Mucosa of stomach (tissue), 1 donor: ENCODE data around the gene NT5DC2.
A peak's percentile ranks its signal among the peaks of the same experiment; 100 is the strongest.

Experiments
- H3K27me3 ChIP-seq: one replicate; pipeline ENCODE4 v1.7.0; 2013; ENCODE audit warnings: mild to moderate bottlenecking, low read length; ENCODE audit not compliant: control insufficient read depth, insufficient read depth
- H3K36me3 ChIP-seq: one replicate; pipeline ENCODE4 v1.7.0; 2013; ENCODE audit warnings: low read length; ENCODE audit not compliant: control insufficient read depth, insufficient read depth
- H3K4me1 ChIP-seq: one replicate; pipeline ENCODE4 v1.7.0; 2013; ENCODE audit warnings: mild to moderate bottlenecking, low read length; ENCODE audit not compliant: control insufficient read depth, insufficient read depth
- H3K4me3 ChIP-seq: one replicate; pipeline ENCODE4 v1.7.0; 2013; ENCODE audit warnings: low read length
- H3K9ac ChIP-seq: one replicate; pipeline ENCODE4 v1.7.0; 2013; ENCODE audit warnings: mild to moderate bottlenecking, low read length, moderate library complexity
- H3K9me3 ChIP-seq: one replicate; pipeline ENCODE4 v1.7.0; 2013; ENCODE audit warnings: mild to moderate bottlenecking, low read length, moderate library complexity; ENCODE audit not compliant: control insufficient read depth
- donor health status: Pancreatic carcinoma.

The NT5DC2 gene

GRCh38 chr3:52533623-52534280 lies at the start of gene NT5DC2:
NT5DC2 (minus strand) TSS chr3:52533857; CDS start chr3:52533737, 120 bp downstream.
- Histone ChIP-seq H3K9me3 (no peaks in the 10 kb centered on the region), H3K36me3 (no peaks in the 10 kb centered on the region), H3K4me1 (peaks cover 35% of the 10 kb centered on the region), H3K4me3 (no peak within 1 kb of the TSS), H3K27me3 (no peaks in the 10 kb centered on the region), H3K9ac (peak within 1 kb of the TSS; percentile 43)

- H3K9ac ChIP-seq = no peak overlapping the region
- H3K9me3 ChIP-seq = no peaks in the 10 kb centered on the region
- no peaks in the 10 kb centered on the region for H3K27me3 ChIP-seq
- no peaks in the 10 kb centered on the region for H3K4me1 ChIP-seq
- no peak overlapping the region for H3K4me3 ChIP-seq
- H3K36me3 ChIP-seq = no peaks in the 10 kb centered on the region
These were observed 40.7 kb upstream of the NT5DC2 start for GRCh38 chr3:52574056-52574965.

- no peak overlapping the region for H3K4me3 ChIP-seq
- H3K36me3 ChIP-seq = no peaks in the 10 kb centered on the region
- no peaks in the 10 kb centered on the region for H3K27me3 ChIP-seq
- H3K9ac ChIP-seq = no peak overlapping the region
- H3K9me3 ChIP-seq = no peaks in the 10 kb centered on the region
- no peaks in the 10 kb centered on the region for H3K4me1 ChIP-seq
These were observed 38.6 kb upstream of the NT5DC2 start for GRCh38 chr3:52572221-52572620.

- Histone ChIP-seq H3K27me3 (no peaks in the 10 kb centered on the region), H3K9ac (no peak overlapping the region), H3K4me3 (no peak overlapping the region), H3K4me1 (no peaks in the 10 kb centered on the region), H3K36me3 (no peaks in the 10 kb centered on the region), H3K9me3 (no peaks in the 10 kb centered on the region)
These were observed 36.4 kb upstream of the NT5DC2 start for GRCh38 chr3:52570076-52570475.

GRCh38 chr3:52568069-52568468 lies 34.4 kb upstream of the NT5DC2 start:
- no peaks in the 10 kb centered on the region for H3K4me1 ChIP-seq
- H3K9me3 ChIP-seq = no peaks in the 10 kb centered on the region
- H3K36me3 ChIP-seq = no peaks in the 10 kb centered on the region
- no peak overlapping the region for H3K9ac ChIP-seq
- H3K27me3 ChIP-seq = no peaks in the 10 kb centered on the region
- no peak overlapping the region for H3K4me3 ChIP-seq

- no peak overlapping the region for H3K9ac ChIP-seq
- no peak overlapping the region for H3K4me3 ChIP-seq
- no peaks in the 10 kb centered on the region for H3K36me3 ChIP-seq
- H3K27me3 ChIP-seq = no peaks in the 10 kb centered on the region
- no peaks in the 10 kb centered on the region for H3K9me3 ChIP-seq
- H3K4me1 ChIP-seq = no peaks in the 10 kb centered on the region
These were observed 30.3 kb upstream of the NT5DC2 start for GRCh38 chr3:52563984-52564383.

GRCh38 chr3:52561028-52561747 lies 27.5 kb upstream of the NT5DC2 start:
- Histone ChIP-seq H3K9me3 (no peaks in the 10 kb centered on the region), H3K27me3 (no peaks in the 10 kb centered on the region), H3K36me3 (no peaks in the 10 kb centered on the region)

GRCh38 chr3:52558436-52558835 lies 24.8 kb upstream of the NT5DC2 start:
- Histone ChIP-seq H3K36me3 (no peaks in the 10 kb centered on the region), H3K4me1 (no peaks in the 10 kb centered on the region), H3K27me3 (no peaks in the 10 kb centered on the region), H3K4me3 (no peak overlapping the region), H3K9ac (no peak overlapping the region), H3K9me3 (no peaks in the 10 kb centered on the region)

More at GRCh38 chr3:52561028-52561747, 27.5 kb upstream of the NT5DC2 start:
- Histone ChIP-seq H3K4me3 (no peak overlapping the region), H3K4me1 (no peaks in the 10 kb centered on the region), H3K9ac (no peak overlapping the region)

GRCh38 chr3:52557011-52557960 lies 23.6 kb upstream of the NT5DC2 start:
- Histone ChIP-seq H3K9me3 (no peaks in the 10 kb centered on the region), H3K9ac (no peak overlapping the region), H3K36me3 (peaks cover 7% of the 10 kb centered on the region), H3K4me1 (no peaks in the 10 kb centered on the region), H3K27me3 (no peaks in the 10 kb centered on the region), H3K4me3 (no peak overlapping the region)

GRCh38 chr3:52555056-52555455 lies 21.4 kb upstream of the NT5DC2 start:
- Histone ChIP-seq H3K4me3 (no peak overlapping the region), H3K9me3 (no peaks in the 10 kb centered on the region), H3K27me3 (no peaks in the 10 kb centered on the region), H3K36me3 (peaks cover 7% of the 10 kb centered on the region), H3K9ac (no peak overlapping the region), H3K4me1 (no peaks in the 10 kb centered on the region)

GRCh38 chr3:52554026-52554755 lies 20.5 kb upstream of the NT5DC2 start:
- Histone ChIP-seq H3K9ac (no peak overlapping the region), H3K27me3 (no peaks in the 10 kb centered on the region), H3K9me3 (no peaks in the 10 kb centered on the region), H3K4me1 (no peaks in the 10 kb centered on the region), H3K36me3 (peaks cover 7% of the 10 kb centered on the region), H3K4me3 (no peak overlapping the region)
